ENCODE data around the gene ITGB5. TPM values are rescaled to one million over a fixed set of nuclear protein-coding genes. Genes with fewer than 3 reads are reported as not detected.
"Not testable (repeated sequence)": the region's sequence is repeated elsewhere in the genome, so short reads cannot be mapped to it uniquely, and the experiment has no call there.

Gene ITGB5
- total RNA-seq, 1 donor from 2014 or later = 81.9 TPM

DNA sequence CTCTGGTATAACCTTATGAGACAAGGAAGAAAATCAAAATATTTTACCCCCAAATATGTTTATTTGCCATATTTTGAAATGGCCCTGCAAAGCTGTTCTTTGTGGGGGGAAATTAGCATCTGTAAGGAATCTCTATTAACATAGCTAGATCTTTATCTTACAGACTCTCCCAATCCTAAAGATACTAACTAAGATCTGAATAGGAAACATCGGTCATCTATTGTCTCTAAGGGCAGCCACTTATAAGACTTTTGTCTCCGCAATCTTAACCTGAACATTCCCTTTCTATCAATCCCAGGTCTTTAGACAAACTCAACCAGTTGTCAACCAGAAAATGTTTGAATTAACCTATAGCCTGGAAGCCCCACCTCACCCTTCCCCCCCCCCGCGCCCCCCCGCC is 135.7 kb downstream of the ITGB5 start:
- H3K4me1 Mint-ChIP-seq = no peaks in the 10 kb centered on the region
- peaks cover 18% of the 10 kb centered on the region for H3K36me3 Mint-ChIP-seq (ENCODE audit: low read depth)
- H3K27me3 Mint-ChIP-seq (ENCODE audit: low read depth) = no peaks in the 10 kb centered on the region
- TF ChIP-seq, protein P1, sequence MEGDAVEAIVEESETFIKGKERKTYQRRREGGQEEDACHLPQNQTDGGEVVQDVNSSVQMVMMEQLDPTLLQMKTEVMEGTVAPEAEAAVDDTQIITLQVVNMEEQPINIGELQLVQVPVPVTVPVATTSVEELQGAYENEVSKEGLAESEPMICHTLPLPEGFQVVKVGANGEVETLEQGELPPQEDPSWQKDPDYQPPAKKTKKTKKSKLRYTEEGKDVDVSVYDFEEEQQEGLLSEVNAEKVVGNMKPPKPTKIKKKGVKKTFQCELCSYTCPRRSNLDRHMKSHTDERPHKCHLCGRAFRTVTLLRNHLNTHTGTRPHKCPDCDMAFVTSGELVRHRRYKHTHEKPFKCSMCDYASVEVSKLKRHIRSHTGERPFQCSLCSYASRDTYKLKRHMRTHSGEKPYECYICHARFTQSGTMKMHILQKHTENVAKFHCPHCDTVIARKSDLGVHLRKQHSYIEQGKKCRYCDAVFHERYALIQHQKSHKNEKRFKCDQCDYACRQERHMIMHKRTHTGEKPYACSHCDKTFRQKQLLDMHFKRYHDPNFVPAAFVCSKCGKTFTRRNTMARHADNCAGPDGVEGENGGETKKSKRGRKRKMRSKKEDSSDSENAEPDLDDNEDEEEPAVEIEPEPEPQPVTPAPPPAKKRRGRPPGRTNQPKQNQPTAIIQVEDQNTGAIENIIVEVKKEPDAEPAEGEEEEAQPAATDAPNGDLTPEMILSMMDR (conservative IDR thresholded peaks at IDR 0.05) = no peak
- no peak for DNase-seq (ENCODE audit: low read depth, low spot score)
- H3K9me3 Mint-ChIP-seq = no peaks in the 10 kb centered on the region
- H3K4me3 Mint-ChIP-seq = peak overlapping the region; percentile 23
- H3K27ac Mint-ChIP-seq (ENCODE audit: unreplicated experiment) = no peak overlapping the region

DNA sequence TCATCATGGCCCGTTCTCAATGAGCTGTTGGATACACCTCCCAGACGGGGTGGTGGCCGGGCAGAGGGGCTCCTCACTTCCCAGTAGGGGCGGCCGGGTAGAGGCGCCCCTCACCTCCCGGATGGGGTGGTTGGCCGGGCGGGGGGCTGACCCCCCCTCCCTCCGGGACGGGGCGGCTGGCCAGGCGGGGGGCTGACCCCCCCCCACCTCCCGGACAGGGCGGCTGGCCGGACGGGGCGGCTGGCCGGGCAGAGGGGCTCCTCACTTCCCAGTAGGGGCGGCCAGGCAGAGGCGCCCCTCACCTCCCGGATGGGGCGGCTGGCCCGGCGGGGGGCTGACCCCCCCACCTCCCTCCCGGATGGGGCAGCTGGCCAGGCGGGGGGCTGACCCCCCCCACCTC is 137.3 kb downstream of the ITGB5 start:
- peaks cover 18% of the 10 kb centered on the region for H3K36me3 Mint-ChIP-seq (ENCODE audit: low read depth)
- not testable (repeated sequence) for H3K27ac Mint-ChIP-seq (ENCODE audit: unreplicated experiment); H3K27me3 Mint-ChIP-seq (ENCODE audit: low read depth); H3K9me3 Mint-ChIP-seq; H3K4me1 Mint-ChIP-seq; DNase-seq (ENCODE audit: low read depth, low spot score); H3K4me3 Mint-ChIP-seq

DNA sequence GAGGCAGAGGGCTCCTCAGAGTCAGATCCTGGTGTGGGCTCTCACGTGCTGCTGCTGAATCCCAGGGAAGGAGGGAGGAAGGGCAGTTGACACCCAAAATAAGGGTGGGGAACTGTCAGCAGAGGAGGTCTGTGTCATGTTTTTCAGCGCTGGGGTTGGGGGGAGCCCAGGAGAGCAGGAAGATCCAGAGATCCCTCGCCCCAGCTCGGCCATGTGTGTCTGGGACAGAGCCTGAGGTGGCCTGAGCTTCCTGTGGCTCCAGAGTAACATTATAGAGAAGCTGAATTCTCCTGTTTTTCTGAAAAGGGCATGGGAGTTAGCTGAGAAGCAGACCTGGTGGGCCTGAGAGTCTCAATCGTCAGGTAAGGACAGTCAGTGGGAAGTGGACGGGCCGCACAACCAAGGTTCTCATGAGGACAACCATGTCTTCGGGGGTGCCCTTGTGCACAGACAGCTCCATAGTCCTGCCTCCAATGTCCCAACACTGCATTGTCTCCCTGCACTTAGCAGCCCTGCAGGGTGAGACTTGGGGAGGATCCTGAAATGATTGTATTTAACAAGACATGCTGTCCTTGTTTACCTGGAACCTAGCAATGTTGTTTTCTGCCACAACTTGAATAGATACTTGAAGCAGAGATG is 138.5 kb downstream of the ITGB5 start:
- peaks cover 22% of the 10 kb centered on the region for H3K36me3 Mint-ChIP-seq (ENCODE audit: low read depth)
- no peaks in the 10 kb centered on the region for H3K9me3 Mint-ChIP-seq
- H3K4me3 Mint-ChIP-seq = no peak overlapping the region
- H3K27ac Mint-ChIP-seq (ENCODE audit: unreplicated experiment) = peak overlapping the region; percentile 63
- TF ChIP-seq, protein P1 (conservative IDR thresholded peaks at IDR 0.05) = no peak
- no peak for DNase-seq (ENCODE audit: low read depth, low spot score)
- H3K4me1 Mint-ChIP-seq = no peaks in the 10 kb centered on the region
- no peaks in the 10 kb centered on the region for H3K27me3 Mint-ChIP-seq (ENCODE audit: low read depth)

DNA sequence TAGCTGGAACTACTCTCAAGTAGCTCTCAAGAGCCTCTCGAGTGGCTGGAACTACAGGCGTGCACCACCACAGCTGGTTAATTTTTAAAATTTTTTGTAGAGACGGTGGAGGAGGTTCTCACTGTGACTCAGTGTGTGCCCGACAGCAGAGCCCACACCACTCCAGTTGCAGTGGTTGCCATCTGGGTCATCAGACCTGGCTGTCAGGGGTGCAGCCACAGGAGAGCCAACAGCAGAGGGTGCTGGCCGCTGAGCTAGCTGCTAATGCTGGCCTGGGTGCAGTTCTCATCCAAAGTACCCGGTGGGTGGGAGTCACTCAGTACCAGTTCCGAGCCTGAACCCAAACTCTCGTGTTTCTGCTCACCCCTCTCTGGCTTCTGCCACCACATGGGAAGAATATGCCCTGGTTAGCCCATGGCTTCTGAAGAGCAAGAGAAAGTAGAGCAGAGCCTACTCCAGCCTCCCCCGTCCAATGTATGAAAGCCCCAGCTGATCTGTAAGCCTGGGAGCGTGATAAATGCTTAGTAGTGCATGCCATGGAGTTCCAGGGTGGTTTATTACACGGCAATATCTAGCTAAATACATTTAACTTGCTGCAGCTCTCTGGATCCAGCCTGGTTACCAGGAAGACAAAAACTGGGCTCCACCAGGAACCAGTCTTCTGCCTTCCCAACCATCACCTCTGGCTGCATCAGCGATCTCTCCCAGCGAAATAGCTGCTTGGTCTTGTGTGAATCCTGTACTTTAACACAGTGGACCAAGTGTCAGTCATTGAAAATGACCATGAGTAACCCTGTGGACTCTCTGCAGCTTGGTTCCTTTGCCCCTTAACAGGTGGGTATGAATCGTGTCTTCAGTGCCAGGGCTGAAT is 139.8 kb downstream of the ITGB5 start:
- H3K27ac Mint-ChIP-seq (ENCODE audit: unreplicated experiment) = no peak overlapping the region
- no peaks in the 10 kb centered on the region for H3K4me1 Mint-ChIP-seq
- no peak for DNase-seq (ENCODE audit: low read depth, low spot score)
- no peaks in the 10 kb centered on the region for H3K9me3 Mint-ChIP-seq
- H3K4me3 Mint-ChIP-seq = no peak overlapping the region
- TF ChIP-seq, protein P1 (conservative IDR thresholded peaks at IDR 0.05) = no peak
- no peaks in the 10 kb centered on the region for H3K27me3 Mint-ChIP-seq (ENCODE audit: low read depth)
- peaks cover 27% of the 10 kb centered on the region for H3K36me3 Mint-ChIP-seq (ENCODE audit: low read depth)

DNA sequence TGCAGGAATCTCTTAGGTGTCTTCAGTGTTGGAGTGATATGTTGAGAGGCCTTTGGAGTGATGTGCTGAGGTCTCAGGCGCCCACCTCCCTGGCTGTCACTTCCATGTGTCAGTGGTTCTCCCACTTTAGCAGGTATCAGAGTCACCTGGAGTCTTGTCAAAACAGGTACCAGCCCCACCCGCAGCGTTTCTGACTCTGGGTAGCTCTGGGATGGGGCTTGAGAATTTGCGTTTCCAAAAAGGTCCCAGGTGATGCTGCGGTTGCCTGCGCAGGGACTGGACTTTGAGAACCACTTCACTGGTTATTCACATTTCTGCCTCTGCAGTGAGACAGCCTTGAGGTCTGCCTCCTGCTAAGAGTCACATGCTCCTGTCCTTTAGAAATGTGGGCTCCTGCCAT is 141.4 kb downstream of the ITGB5 start:
- H3K27me3 Mint-ChIP-seq (ENCODE audit: low read depth) = no peaks in the 10 kb centered on the region
- H3K27ac Mint-ChIP-seq (ENCODE audit: unreplicated experiment) = no peak overlapping the region
- H3K9me3 Mint-ChIP-seq = no peaks in the 10 kb centered on the region
- H3K36me3 Mint-ChIP-seq (ENCODE audit: low read depth) = peaks cover 27% of the 10 kb centered on the region
- DNase-seq (ENCODE audit: low read depth, low spot score) = no peak
- H3K4me3 Mint-ChIP-seq = no peak overlapping the region
- no peaks in the 10 kb centered on the region for H3K4me1 Mint-ChIP-seq
- TF ChIP-seq, protein P1 (conservative IDR thresholded peaks at IDR 0.05) = no peak

DNA sequence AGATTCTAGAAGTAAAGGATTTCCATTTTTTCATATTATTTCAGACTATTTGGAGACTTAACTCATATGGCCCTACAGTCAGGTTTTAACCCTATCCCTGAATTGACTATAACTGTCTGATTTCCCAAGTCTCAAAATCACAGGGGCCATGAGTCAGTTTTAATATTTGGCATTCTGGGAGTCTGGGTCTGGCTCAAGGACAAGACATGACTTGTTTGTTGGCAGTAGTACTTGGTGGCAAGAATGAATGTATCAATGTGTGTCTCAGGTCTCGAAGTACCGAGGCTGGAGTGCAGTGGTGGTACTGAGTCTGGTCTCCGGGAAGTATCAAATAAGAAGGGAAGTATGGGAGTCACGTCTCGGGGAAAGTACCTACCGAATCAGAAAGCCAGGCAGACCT is 146.1 kb downstream of the ITGB5 start:
- no peak overlapping the region for H3K27ac Mint-ChIP-seq (ENCODE audit: unreplicated experiment)
- no peak overlapping the region for H3K4me3 Mint-ChIP-seq
- peaks cover 7% of the 10 kb centered on the region for H3K4me1 Mint-ChIP-seq
- H3K27me3 Mint-ChIP-seq (ENCODE audit: low read depth) = no peaks in the 10 kb centered on the region
- H3K9me3 Mint-ChIP-seq = no peaks in the 10 kb centered on the region
- TF ChIP-seq, protein P1 (conservative IDR thresholded peaks at IDR 0.05) = no peak
- H3K36me3 Mint-ChIP-seq (ENCODE audit: low read depth) = peaks cover 30% of the 10 kb centered on the region
- no peak for DNase-seq (ENCODE audit: low read depth, low spot score)

All from neural crest cell (in vitro differentiated cells).